ACC112 (cell line): Measurements from ENCODE around the gene SLAIN1.
"Not testable (repeated sequence)": the region's sequence is repeated elsewhere in the genome, so short reads cannot be mapped to it uniquely, and the experiment has no call there.

Experiments
- H2AFZ ChIP-seq: fragments of 200-600 bp; sonication (generic); one replicate; pipeline ENCODE4 v1.6.0; 2017; ENCODE audit warnings: antibody characterized with exemption, low read length; ENCODE audit not compliant: unreplicated experiment
- H3K27ac ChIP-seq: fragments of 200-600 bp; sonication (generic); 2 replicates; pipeline ENCODE4 v1.5.1; 2014; ENCODE audit warnings: low read depth, mild to moderate bottlenecking, antibody characterized with exemption, low read length, moderate library complexity
- H3K27me3 ChIP-seq: fragments of 200-600 bp; sonication (generic); 2 replicates; pipeline ENCODE4 v1.6.1; 2014; ENCODE audit warnings: mild to moderate bottlenecking, antibody characterized with exemption, low read length, moderate library complexity, mixed read lengths; ENCODE audit not compliant: insufficient read depth
- H3K36me3 ChIP-seq: fragments of 200-600 bp; sonication (generic); 2 replicates; pipeline ENCODE4 v1.6.1; 2016; ENCODE audit warnings: mild to moderate bottlenecking, antibody characterized with exemption, low read length, moderate library complexity, mixed read lengths; ENCODE audit not compliant: insufficient read depth
- H3K4me1 ChIP-seq: fragments of 200-600 bp; sonication (generic); one replicate; pipeline ENCODE4 v1.6.1; 2016; ENCODE audit warnings: low read length, mixed read lengths; ENCODE audit not compliant: insufficient read depth, unreplicated experiment, control insufficient read depth
- H3K4me3 ChIP-seq: fragments of 200-600 bp; sonication (generic); 2 replicates; pipeline ENCODE4 v1.5.1; 2014; ENCODE audit warnings: mild to moderate bottlenecking, low read depth, low read length
- H3K79me2 ChIP-seq: fragments of 200-600 bp; sonication (generic); one replicate; pipeline ENCODE4 v1.6.0; 2016; ENCODE audit warnings: low read length; ENCODE audit not compliant: control insufficient read depth, unreplicated experiment, insufficient read depth

The SLAIN1 gene

DNA sequence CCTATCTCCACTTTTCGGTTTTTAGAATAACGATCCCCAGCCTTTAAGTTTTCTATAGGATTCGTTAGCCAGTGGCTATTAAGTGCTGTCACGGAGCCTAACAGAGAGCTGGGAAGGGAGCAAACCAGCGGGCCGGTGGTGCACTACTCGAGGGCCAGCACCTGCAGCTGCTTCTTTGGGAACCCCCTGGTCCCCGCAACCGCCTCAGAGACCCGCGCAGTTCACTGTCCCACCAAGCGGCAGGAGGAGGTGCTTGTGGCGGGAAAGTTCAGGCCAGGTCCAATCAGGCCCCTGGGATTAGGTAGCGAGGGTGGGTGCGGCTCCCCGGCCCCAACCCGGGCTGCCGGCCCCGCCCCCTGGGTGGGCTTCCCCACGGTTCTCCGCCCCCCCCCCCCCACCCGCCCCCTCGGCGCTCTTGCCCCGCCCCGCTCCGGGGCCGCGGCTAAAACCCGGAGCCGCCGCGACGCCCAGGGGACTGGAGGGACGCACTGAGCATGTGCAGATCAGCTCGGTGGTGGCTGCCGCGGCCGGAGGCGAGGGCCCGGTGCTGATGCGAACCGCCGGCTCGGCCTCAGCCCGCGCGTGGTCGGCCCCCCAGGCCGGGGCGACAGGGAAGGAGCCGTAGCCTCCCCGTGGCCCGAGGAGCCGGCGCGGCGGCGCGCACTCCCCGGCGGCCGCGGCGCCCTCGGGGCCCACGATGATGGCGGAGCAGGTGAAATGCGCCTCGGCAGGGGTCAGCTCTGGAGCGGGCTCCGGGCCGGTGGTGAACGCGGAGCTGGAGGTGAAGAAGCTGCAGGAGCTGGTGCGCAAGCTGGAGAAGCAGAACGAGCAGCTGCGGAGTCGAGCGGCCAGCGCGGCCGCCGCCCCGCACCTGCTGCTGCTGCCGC is at the start of gene SLAIN1:
Gene SLAIN1 (plus strand): TSS at position 471 of the 887 bp plus-strand sequence. CDS start 227 bp downstream, at position 698.
- H3K27me3 ChIP-seq, result peaks cover 80% of the 10 kb centered on the region
- no peaks in the 10 kb centered on the region for H3K36me3 ChIP-seq
- no peak within 1 kb of the TSS for H3K27ac ChIP-seq
- H2AFZ ChIP-seq, result peak within 1 kb of the TSS; percentile 46
- H3K79me2 ChIP-seq, result no peaks in the 10 kb centered on the region
- H3K4me1 ChIP-seq, result no peaks in the 10 kb centered on the region
- H3K4me3 ChIP-seq, result peak within 1 kb of the TSS; percentile 71

DNA sequence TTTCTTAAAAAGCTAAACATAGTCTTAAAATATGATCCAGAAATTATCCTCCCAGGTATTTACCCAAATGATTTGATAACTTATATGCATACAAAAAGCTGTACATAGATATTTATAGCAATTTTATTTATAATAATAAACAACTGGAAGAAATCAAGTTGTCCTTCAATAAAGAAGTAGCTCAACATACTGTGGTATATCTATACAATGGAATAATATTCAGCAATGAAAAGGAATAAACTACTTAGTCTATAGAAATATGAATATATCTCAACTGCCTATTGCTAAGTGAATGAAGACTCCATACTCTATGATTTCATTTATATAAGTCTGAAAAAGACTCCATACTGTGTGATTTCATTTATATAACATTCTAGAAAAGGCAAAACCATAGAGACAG is 47.1 kb upstream of the SLAIN1 start:
- Histone ChIP-seq H3K27ac (no peak overlapping the region), H3K36me3 (no peaks in the 10 kb centered on the region), H3K79me2 (no peaks in the 10 kb centered on the region), H3K27me3 (peaks cover 3% of the 10 kb centered on the region; the same call in 1 of the 2 replicates), H2AFZ (no peak overlapping the region), H3K4me1 (no peaks in the 10 kb centered on the region), H3K4me3 (no peak overlapping the region)

- H3K27ac ChIP-seq, result no peak overlapping the region
- no peak overlapping the region for H2AFZ ChIP-seq
Observed at GRCh38 chr13:77653301-77653700, 44.2 kb upstream of the SLAIN1 start.

GRCh38 chr13:77660016-77660415 is 37.5 kb upstream of the SLAIN1 start:
- not testable (repeated sequence) for H2AFZ ChIP-seq, H3K36me3 ChIP-seq, H3K27me3 ChIP-seq, H3K27ac ChIP-seq, H3K4me1 ChIP-seq, H3K4me3 ChIP-seq, H3K79me2 ChIP-seq

More at GRCh38 chr13:77653301-77653700, 44.2 kb upstream of the SLAIN1 start:
- no peaks in the 10 kb centered on the region for H3K4me1 ChIP-seq
- H3K27me3 ChIP-seq, result 0 out of 2 replicates have a peak, but pooled peaks cover 3% of the 10 kb centered on the region
- no peaks in the 10 kb centered on the region for H3K36me3 ChIP-seq
- H3K79me2 ChIP-seq, result no peaks in the 10 kb centered on the region
- no peak overlapping the region for H3K4me3 ChIP-seq

GRCh38 chr13:77660841-77661250 is 36.6 kb upstream of the SLAIN1 start:
- Histone ChIP-seq H3K27ac (no peak overlapping the region), H3K27me3 (no peaks in the 10 kb centered on the region), H3K36me3 (no peaks in the 10 kb centered on the region), H2AFZ (no peak overlapping the region), H3K79me2 (no peaks in the 10 kb centered on the region), H3K4me1 (no peaks in the 10 kb centered on the region), H3K4me3 (no peak overlapping the region)

DNA sequence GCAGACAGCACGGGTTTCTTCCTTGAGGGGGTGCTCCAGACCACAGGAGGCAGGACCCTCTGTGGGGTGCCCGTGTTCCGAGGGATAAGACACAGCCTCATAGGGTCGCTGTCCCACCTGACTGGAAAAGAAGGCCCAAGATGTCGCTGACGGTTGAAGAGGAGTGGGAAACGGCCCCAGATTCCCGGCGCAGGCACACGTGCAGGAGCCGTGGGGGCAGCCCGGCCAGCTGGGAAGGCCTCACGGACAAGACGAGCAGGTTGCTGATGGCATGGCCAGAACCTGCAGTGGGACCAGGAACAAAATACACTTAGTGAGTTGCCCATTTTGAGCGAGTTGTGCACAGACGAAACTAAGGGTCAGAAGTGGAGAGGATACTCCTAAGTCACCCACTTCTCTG is 35.2 kb upstream of the SLAIN1 start:
- H3K4me3 ChIP-seq, H3K79me2 ChIP-seq, H3K27me3 ChIP-seq, H3K4me1 ChIP-seq, H2AFZ ChIP-seq, H3K27ac ChIP-seq, H3K36me3 ChIP-seq: not testable (repeated sequence)

- H2AFZ ChIP-seq, H3K27me3 ChIP-seq, H3K36me3 ChIP-seq, H3K27ac ChIP-seq, H3K4me3 ChIP-seq, H3K79me2 ChIP-seq, H3K4me1 ChIP-seq: not testable (repeated sequence)
Observed at GRCh38 chr13:77662831-77663230, 34.7 kb upstream of the SLAIN1 start.

DNA sequence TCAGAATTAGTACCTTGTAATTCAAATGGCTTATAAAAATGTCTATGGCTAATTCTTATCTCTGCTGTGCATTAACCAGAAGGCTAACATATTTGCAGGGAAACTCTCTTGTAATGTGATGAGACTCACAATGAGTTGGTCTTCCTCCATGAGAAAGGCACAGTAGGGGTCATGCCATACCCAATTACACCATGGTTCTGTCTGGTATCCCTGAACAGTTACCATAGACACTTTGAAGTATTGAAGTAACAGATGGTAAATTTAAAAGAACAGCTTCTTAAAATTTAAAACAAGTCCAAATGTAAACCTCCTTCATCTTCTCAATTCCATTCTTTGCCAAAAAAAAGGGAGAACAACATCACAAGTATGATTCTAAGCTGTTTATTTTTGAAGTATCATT is 22.6 kb upstream of the SLAIN1 start:
- no peak overlapping the region for H2AFZ ChIP-seq
- H3K36me3 ChIP-seq, result no peaks in the 10 kb centered on the region
- H3K27me3 ChIP-seq, result no peaks in the 10 kb centered on the region
- H3K79me2 ChIP-seq, result no peaks in the 10 kb centered on the region
- H3K4me1 ChIP-seq, result no peaks in the 10 kb centered on the region
- no peak overlapping the region for H3K4me3 ChIP-seq
- no peak overlapping the region for H3K27ac ChIP-seq

DNA sequence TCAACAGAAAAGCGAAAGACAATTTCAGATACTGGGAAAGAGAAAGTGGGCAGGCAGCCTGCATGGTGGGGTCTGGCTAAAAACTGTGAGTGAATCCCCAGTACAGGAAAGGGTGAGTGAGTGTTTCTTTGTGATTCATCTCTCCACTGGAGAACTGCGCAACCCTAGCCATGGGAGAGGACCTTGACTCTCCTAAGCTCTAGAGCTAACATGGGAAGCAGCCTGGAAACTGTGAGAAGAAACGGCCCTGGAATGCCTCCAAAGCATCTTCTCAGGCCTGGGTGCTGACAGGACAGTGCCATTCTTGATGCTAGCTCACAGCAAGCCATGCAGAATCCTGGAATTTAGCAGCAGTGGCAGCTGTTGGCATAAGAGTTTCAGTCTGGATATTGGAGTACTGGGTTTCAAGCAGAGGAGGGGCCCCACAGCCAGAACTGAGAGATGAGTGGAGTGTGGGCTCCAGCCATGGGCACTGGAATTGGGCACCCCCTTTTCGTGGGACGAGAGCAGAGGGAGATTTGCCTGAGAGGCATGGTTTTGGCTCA is 18.7 kb upstream of the SLAIN1 start:
- Histone ChIP-seq H3K27me3 (no peaks in the 10 kb centered on the region), H2AFZ (no peak overlapping the region), H3K4me1 (no peaks in the 10 kb centered on the region), H3K36me3 (no peaks in the 10 kb centered on the region), H3K4me3 (no peak overlapping the region), H3K79me2 (no peaks in the 10 kb centered on the region), H3K27ac (no peak overlapping the region)

DNA sequence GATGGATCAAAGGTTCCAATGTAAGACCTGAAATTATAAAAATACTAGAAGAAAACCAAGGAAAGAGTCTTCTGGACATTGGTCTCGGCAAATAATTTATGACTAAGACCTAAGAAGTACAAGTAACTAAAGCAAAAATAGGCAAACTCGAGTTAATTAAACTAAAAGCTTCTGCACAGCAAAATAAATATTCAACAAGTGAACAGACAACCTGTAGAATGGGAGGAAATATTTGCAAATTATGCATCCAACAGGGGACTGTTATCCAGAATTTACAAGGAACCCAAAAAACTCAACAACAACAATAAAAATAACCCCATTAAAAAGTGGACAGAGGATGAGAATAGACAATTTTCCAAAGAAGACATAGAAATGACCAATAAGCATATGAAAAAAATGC is 9.7 kb upstream of the SLAIN1 start:
- H3K4me1 ChIP-seq, result no peaks in the 10 kb centered on the region
- no peak overlapping the region for H3K4me3 ChIP-seq
- no peaks in the 10 kb centered on the region for H3K36me3 ChIP-seq
- peaks cover 10% of the 10 kb centered on the region for H3K27me3 ChIP-seq
- H3K27ac ChIP-seq, result no peak overlapping the region
- H2AFZ ChIP-seq, result no peak overlapping the region
- H3K79me2 ChIP-seq, result no peaks in the 10 kb centered on the region

GRCh38 chr13:77691871-77692270 is 5.6 kb upstream of the SLAIN1 start:
- Histone ChIP-seq H3K27me3 (peaks cover 44% of the 10 kb centered on the region), H3K79me2 (no peaks in the 10 kb centered on the region), H3K27ac (no peak overlapping the region), H2AFZ (no peak overlapping the region), H3K4me1 (no peaks in the 10 kb centered on the region), H3K36me3 (no peaks in the 10 kb centered on the region), H3K4me3 (no peak overlapping the region)
